ENCODE data around the gene ABLIM3. TPM values are rescaled to one million over a fixed set of nuclear protein-coding genes. Genes with fewer than 3 reads are reported as not detected.

Gene ABLIM3
- total and polyA plus RNA-seq, 12 donors = 1.6 to 27.6 (median 12.9) TPM

- no peak overlapping the region for H3K27ac ChIP-seq
- TF ChIP-seq CTCF (IDR thresholded peaks at IDR 0.05) (no peak), POLR2A (IDR thresholded peaks at IDR 0.05) (no peak)
- intact Hi-C loops (cut with DNase I) = no loop called here
- WGBS, 4 donors = 90 to 96% (median 92%) methylated on average over 9 of the region's 9 CpGs
- H3K4me1 ChIP-seq (replicated peaks in 1 of 2) = no peaks in the 10 kb centered on the region
- no peaks in the 10 kb centered on the region for H3K27me3 ChIP-seq
- peaks cover 0 to 7% of the 10 kb centered on the region in 2 donors for H3K36me3 ChIP-seq (replicated peaks in 1 of 2)
- no peak overlapping the region for H3K4me3 ChIP-seq
- H3K9me3 ChIP-seq (replicated peaks in 1 of 3) = no peaks in the 10 kb centered on the region
- no peak for DNase-seq
Observed at GRCh38 chr5:149198148-149198547, 56.9 kb downstream of the ABLIM3 start.

GRCh38 chr5:149200355-149200754 lies 59.1 kb downstream of the ABLIM3 start:
- no peaks in the 10 kb centered on the region for H3K9me3 ChIP-seq (replicated peaks in 1 of 3)
- peaks cover 0 to 11% of the 10 kb centered on the region in 2 donors for H3K36me3 ChIP-seq (replicated peaks in 1 of 2)
- H3K4me3 ChIP-seq = no peak overlapping the region
- H3K27ac ChIP-seq = no peak overlapping the region
- no peaks in the 10 kb centered on the region for H3K4me1 ChIP-seq (replicated peaks in 1 of 2)
- WGBS, 4 donors = 50 to 71% (median 63%) methylated on average over 2 to 6 of the region's 6 CpGs
- no peaks in the 10 kb centered on the region for H3K27me3 ChIP-seq
- no peak for DNase-seq
- no peak for TF ChIP-seq CTCF (IDR thresholded peaks at IDR 0.05)
- TF ChIP-seq POLR2A (IDR thresholded peaks at IDR 0.05) = no peak
- intact Hi-C loops (cut with DNase I) = no loop called here

GRCh38 chr5:149201121-149201637 lies 59.9 kb downstream of the ABLIM3 start:
- no peak overlapping the region for H3K4me3 ChIP-seq
- 74 to 92% (median 84%) methylated on average over 2 to 6 of the region's 6 CpGs for WGBS, 4 donors
- no peak for DNase-seq
- H3K27ac ChIP-seq = no peak overlapping the region
- intact Hi-C loops (cut with DNase I) = no loop called here
- H3K4me1 ChIP-seq (replicated peaks in 1 of 2) = no peaks in the 10 kb centered on the region
- TF ChIP-seq CTCF (IDR thresholded peaks at IDR 0.05) (no peak), POLR2A (IDR thresholded peaks at IDR 0.05) (no peak)
- H3K27me3 ChIP-seq = no peaks in the 10 kb centered on the region
- H3K36me3 ChIP-seq (replicated peaks in 1 of 2) = peaks cover 0 to 11% of the 10 kb centered on the region in 2 donors
- no peaks in the 10 kb centered on the region for H3K9me3 ChIP-seq (replicated peaks in 1 of 3)

GRCh38 chr5:149202910-149203451 lies 61.7 kb downstream of the ABLIM3 start:
- intact Hi-C loops (cut with DNase I) = no loop called here
- no peaks in the 10 kb centered on the region for H3K27me3 ChIP-seq
- H3K9me3 ChIP-seq (replicated peaks in 1 of 3) = no peaks in the 10 kb centered on the region
- H3K4me3 ChIP-seq = no peak overlapping the region
- DNase-seq = no peak
- peaks cover 0 to 11% of the 10 kb centered on the region in 2 donors for H3K36me3 ChIP-seq (replicated peaks in 1 of 2)
- no peak overlapping the region for H3K27ac ChIP-seq
- no peak for TF ChIP-seq POLR2A (IDR thresholded peaks at IDR 0.05)
- TF ChIP-seq CTCF (IDR thresholded peaks at IDR 0.05) = no peak
- WGBS, 4 donors = 93 to 100% (median 99%) methylated on average over 1 of the region's 1 CpG
- H3K4me1 ChIP-seq (replicated peaks in 1 of 2) = peaks cover 0 to 4% of the 10 kb centered on the region in 2 donors

All from adrenal gland (tissue), 12 donors.